GM23338 (cell line): Measurements from ENCODE around the gene RXRG. TPM values are rescaled to one million over a fixed set of nuclear protein-coding genes. Genes with fewer than 3 reads are reported as not detected.

Experiments
- ATAC-seq: fragments of 200-7000 bp; cut with Tn5 transposase; 3 replicates; pipeline ENCODE4 v1.9.1; 2020
- DNase-seq: peaks from one replicate; pipeline ENCODE4 v3.0.0-alpha.2; 2015; ENCODE audit warnings: low spot score
- H2AFZ ChIP-seq: fragments of 200-600 bp; sonication (generic); 2 replicates; pipeline ENCODE4 v1.8.0; 2016; ENCODE audit warnings: antibody characterized with exemption, mild to moderate bottlenecking, moderate library complexity
- H3F3A ChIP-seq: fragments of 200-600 bp; sonication (generic); replicated peaks from 2 replicates; pipeline ENCODE4 v1.8.0; 2017; ENCODE audit warnings: antibody characterized with exemption, mixed run types, low read depth
- H3K27ac ChIP-seq: fragments of 200-600 bp; sonication (generic); 2 replicates; pipeline ENCODE4 v1.6.1; 2016; ENCODE audit warnings: low read depth
- H3K27me3 ChIP-seq: fragments of 200-600 bp; sonication (generic); 2 replicates; pipeline ENCODE4 v1.8.0; 2016; ENCODE audit warnings: mild to moderate bottlenecking, mixed run types, moderate library complexity; ENCODE audit not compliant: insufficient read depth
- H3K36me3 ChIP-seq: fragments of 200-600 bp; sonication (generic); 2 replicates; pipeline ENCODE4 v1.8.0; 2016; ENCODE audit warnings: mild to moderate bottlenecking; ENCODE audit not compliant: insufficient read depth
- H3K4me1 ChIP-seq: fragments of 200-600 bp; sonication (generic); 2 replicates; pipeline ENCODE4 v1.8.0; 2016; ENCODE audit warnings: mild to moderate bottlenecking, moderate library complexity; ENCODE audit not compliant: insufficient read depth
- H3K4me2 ChIP-seq: fragments of 200-600 bp; sonication (generic); 2 replicates; pipeline ENCODE4 v1.7.1; 2017; ENCODE audit warnings: mixed run types
- H3K4me3 ChIP-seq: fragments of 200-600 bp; sonication (generic); 2 replicates; pipeline ENCODE4 v1.6.1; 2016; ENCODE audit warnings: mixed run types
- H3K79me2 ChIP-seq: fragments of 200-600 bp; sonication (generic); replicated peaks from 2 replicates; pipeline ENCODE4 v1.8.0; 2017; ENCODE audit warnings: mild to moderate bottlenecking; ENCODE audit not compliant: insufficient read depth
- H3K9me2 ChIP-seq: fragments of 200-600 bp; sonication (generic); 2 replicates; pipeline ENCODE4 v1.8.0; 2017; ENCODE audit not compliant: insufficient read depth
- H4K20me1 ChIP-seq: fragments of 200-600 bp; sonication (generic); replicated peaks from 2 replicates; pipeline ENCODE4 v1.8.0; 2017; ENCODE audit warnings: mild to moderate bottlenecking; ENCODE audit not compliant: insufficient read depth
- H3K27ac Mint-ChIP-seq: 2 replicates; pipeline ENCODE4 v1.8.0; 2020; ENCODE audit warnings: inconsistent platforms, mild to moderate bottlenecking, moderate library complexity, mixed read lengths
- H3K27me3 Mint-ChIP-seq: 3 replicates; pipeline ENCODE4 v1.8.0; 2022; ENCODE audit warnings: low read depth, mild to moderate bottlenecking, moderate library complexity, mixed read lengths, inconsistent platforms; ENCODE audit not compliant: insufficient read depth, poor library complexity
- H3K36me3 Mint-ChIP-seq: 3 replicates; pipeline ENCODE4 v1.8.0; 2021; ENCODE audit warnings: low read depth, mild to moderate bottlenecking, inconsistent platforms, moderate library complexity, mixed read lengths
- H3K4me1 Mint-ChIP-seq: 3 replicates; pipeline ENCODE4 v1.8.0; 2020; ENCODE audit warnings: mild to moderate bottlenecking, inconsistent platforms, mixed read lengths
- H3K4me3 Mint-ChIP-seq: 3 replicates; pipeline ENCODE4 v1.8.0; 2021; ENCODE audit warnings: moderate library complexity, mild to moderate bottlenecking, inconsistent platforms, mixed read lengths
- H3K9me3 Mint-ChIP-seq: 3 replicates; pipeline ENCODE4 v1.8.0; 2020; ENCODE audit warnings: moderate library complexity, mild to moderate bottlenecking, inconsistent platforms, mixed read lengths
- EZH2 ChIP-seq: fragments of 200-600 bp; sonication (generic); IDR thresholded peaks from one replicate; pipeline ENCODE4 v1.8.0; 2017; ENCODE audit warnings: antibody characterized with exemption, mild to moderate bottlenecking, low read depth; ENCODE audit not compliant: unreplicated experiment
- EZH2phosphoT487 ChIP-seq: fragments of 200-600 bp; sonication (generic); IDR thresholded peaks from one replicate; pipeline ENCODE4 v1.8.1; 2018; ENCODE audit warnings: antibody characterized with exemption; ENCODE audit not compliant: unreplicated experiment
- JUNB ChIP-seq: IDR thresholded peaks from one replicate; pipeline ENCODE4 v1.6.1; 2016; ENCODE audit warnings: antibody characterized with exemption; ENCODE audit not compliant: unreplicated experiment
- POLR2AphosphoS5 ChIP-seq: IDR thresholded peaks from 2 replicates; pipeline ENCODE4 v1.6.1; 2016; ENCODE audit warnings: antibody characterized with exemption, low read depth
- STAT1 ChIP-seq: IDR thresholded peaks from one replicate; pipeline ENCODE4 v1.6.1; 2016; ENCODE audit warnings: antibody characterized with exemption; ENCODE audit not compliant: unreplicated experiment
- ZNF114 ChIP-seq: fragments of 250-450 bp; sonication (Bioruptor Pico); IDR thresholded peaks from 2 replicates; pipeline ENCODE4 v1.5.0; 2020; ENCODE audit warnings: mild to moderate bottlenecking, moderate library complexity
- ZNF462 ChIP-seq: fragments of 250-450 bp; sonication (Bioruptor Pico); IDR thresholded peaks from 2 replicates; pipeline ENCODE4 v1.5.0; 2020; ENCODE audit warnings: mild to moderate bottlenecking, moderate library complexity
- polyA plus RNA-seq: library from polyadenylated mRNA; unstranded; fragments of >200 nt; fragmentation: Nextera tagmentation; extraction: Ambion mirVana; gene quantifications from 2 replicates; pipeline ENCODE4 v1.2.1, GENCODE V29; 2016
- total RNA-seq: library from RNA; depleted of rRNA; stranded (reverse); fragments of >200 nt; shearing (Covaris generic); gene quantifications from 2 replicates; pipeline ENCODE4 v1.2.3, GENCODE V29; 2014
- TF ChIP-seq, protein P1 (sequence below): IDR thresholded peaks from one replicate; pipeline ENCODE4 v1.6.1; 2018; ENCODE audit warnings: antibody characterized with exemption; ENCODE audit not compliant: unreplicated experiment

Gene RXRG
- total and polyA plus RNA-seq, 2 experiments from 2014 or later = not detected

- TF ChIP-seq, protein P1, sequence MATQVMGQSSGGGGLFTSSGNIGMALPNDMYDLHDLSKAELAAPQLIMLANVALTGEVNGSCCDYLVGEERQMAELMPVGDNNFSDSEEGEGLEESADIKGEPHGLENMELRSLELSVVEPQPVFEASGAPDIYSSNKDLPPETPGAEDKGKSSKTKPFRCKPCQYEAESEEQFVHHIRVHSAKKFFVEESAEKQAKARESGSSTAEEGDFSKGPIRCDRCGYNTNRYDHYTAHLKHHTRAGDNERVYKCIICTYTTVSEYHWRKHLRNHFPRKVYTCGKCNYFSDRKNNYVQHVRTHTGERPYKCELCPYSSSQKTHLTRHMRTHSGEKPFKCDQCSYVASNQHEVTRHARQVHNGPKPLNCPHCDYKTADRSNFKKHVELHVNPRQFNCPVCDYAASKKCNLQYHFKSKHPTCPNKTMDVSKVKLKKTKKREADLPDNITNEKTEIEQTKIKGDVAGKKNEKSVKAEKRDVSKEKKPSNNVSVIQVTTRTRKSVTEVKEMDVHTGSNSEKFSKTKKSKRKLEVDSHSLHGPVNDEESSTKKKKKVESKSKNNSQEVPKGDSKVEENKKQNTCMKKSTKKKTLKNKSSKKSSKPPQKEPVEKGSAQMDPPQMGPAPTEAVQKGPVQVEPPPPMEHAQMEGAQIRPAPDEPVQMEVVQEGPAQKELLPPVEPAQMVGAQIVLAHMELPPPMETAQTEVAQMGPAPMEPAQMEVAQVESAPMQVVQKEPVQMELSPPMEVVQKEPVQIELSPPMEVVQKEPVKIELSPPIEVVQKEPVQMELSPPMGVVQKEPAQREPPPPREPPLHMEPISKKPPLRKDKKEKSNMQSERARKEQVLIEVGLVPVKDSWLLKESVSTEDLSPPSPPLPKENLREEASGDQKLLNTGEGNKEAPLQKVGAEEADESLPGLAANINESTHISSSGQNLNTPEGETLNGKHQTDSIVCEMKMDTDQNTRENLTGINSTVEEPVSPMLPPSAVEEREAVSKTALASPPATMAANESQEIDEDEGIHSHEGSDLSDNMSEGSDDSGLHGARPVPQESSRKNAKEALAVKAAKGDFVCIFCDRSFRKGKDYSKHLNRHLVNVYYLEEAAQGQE = no peak
- TF ChIP-seq JUNB (no peak), ZNF114 (CRISPR knock-in tag) (no peak), EZH2 (no peak), EZH2phosphoT487 (no peak)
Measured at GRCh38 chr1:165376041-165376810, 68.7 kb downstream of the RXRG start (continued).

GRCh38 chr1:165375623-165376022 lies 69.3 kb downstream of the RXRG start:
- H3K27me3 Mint-ChIP-seq = peaks cover 22% of the 10 kb centered on the region
- H3K4me1 Mint-ChIP-seq = peaks cover 10% of the 10 kb centered on the region
- H3F3A ChIP-seq = no peaks in the 10 kb centered on the region
- peak overlapping the region; percentile 80 for H3K4me3 Mint-ChIP-seq
- H3K4me1 ChIP-seq = peaks cover 4% of the 10 kb centered on the region; the same call in 1 of the 2 replicates
- peaks cover 40% of the 10 kb centered on the region for H3K27me3 ChIP-seq
- DNase-seq = peak; percentile 33
- H4K20me1 ChIP-seq = no peaks in the 10 kb centered on the region
- no peaks in the 10 kb centered on the region for H3K36me3 Mint-ChIP-seq
- TF ChIP-seq ZNF462 (CRISPR knock-in tag) = no peak
- no peak for TF ChIP-seq EZH2
- TF ChIP-seq, protein P1 = no peak
- no peak for TF ChIP-seq STAT1
- no peak for TF ChIP-seq JUNB
- no peak for TF ChIP-seq POLR2AphosphoS5
- no peaks in the 10 kb centered on the region for H3K9me3 Mint-ChIP-seq
- H2AFZ ChIP-seq = peak overlapping the region; percentile 100; the same call in 1 of the 2 replicates
- no peaks in the 10 kb centered on the region for H3K79me2 ChIP-seq
- no peaks in the 10 kb centered on the region for H3K36me3 ChIP-seq
- peak overlapping the region; percentile 93 for H3K4me2 ChIP-seq
- no peak for ATAC-seq
- H3K4me3 ChIP-seq = peak overlapping the region; percentile 75
- H3K27ac Mint-ChIP-seq = no peak overlapping the region
- no peaks in the 10 kb centered on the region for H3K9me2 ChIP-seq
- no peak overlapping the region for H3K27ac ChIP-seq
